Activated CD8-positive, alpha-beta memory T cell treated with anti-CD3 and anti-CD28 coated beads, Interleukin-2, amount 50 U/mL, for 1 hour (primary cell): ENCODE measurements around the gene SPINT3.
"Not testable (repeated sequence)": the region's sequence is repeated elsewhere in the genome, so short reads cannot be mapped to it uniquely, and the experiment has no call there.

ENCODE experiments used
- DNase-seq: peaks from one replicate; pipeline ENCODE4 v3.0.0-alpha.2; 2020; ENCODE audit errors: extremely low read depth

SPINT3 gene

GRCh38 chr20:45502561-45502960, 12.9 kb downstream of the SPINT3 start:
- DNase-seq = no peak

GRCh38 chr20:45501600-45501999, 13.8 kb downstream of the SPINT3 start:
- DNase-seq = no peak

- no peak for DNase-seq
These were observed 15.4 kb downstream of the SPINT3 start for GRCh38 chr20:45500022-45500421.

- no peak for DNase-seq
These were observed 17.4 kb downstream of the SPINT3 start for GRCh38 chr20:45497971-45498494.

- no peak for DNase-seq
These were observed 19.3 kb downstream of the SPINT3 start for GRCh38 chr20:45496166-45496565.

GRCh38 chr20:45495501-45495941, 19.9 kb downstream of the SPINT3 start:
- no peak for DNase-seq

- no peak for DNase-seq
These were observed 26.3 kb downstream of the SPINT3 start for GRCh38 chr20:45489083-45489531.

GRCh38 chr20:45487231-45487635, 28.2 kb downstream of the SPINT3 start:
- no peak for DNase-seq

GRCh38 chr20:45485388-45485787, 30.0 kb downstream of the SPINT3 start:
- no peak for DNase-seq

- DNase-seq = no peak
These were observed 30.7 kb downstream of the SPINT3 start for GRCh38 chr20:45484676-45485075.

GRCh38 chr20:45479822-45480221, 35.6 kb downstream of the SPINT3 start:
- no peak for DNase-seq

GRCh38 chr20:45477530-45478148, 37.8 kb downstream of the SPINT3 start:
- DNase-seq = not testable (repeated sequence)

- not testable (repeated sequence) for DNase-seq
These were observed 43.1 kb downstream of the SPINT3 start for GRCh38 chr20:45472286-45472685.

- DNase-seq = no peak
These were observed 44.5 kb downstream of the SPINT3 start for GRCh38 chr20:45470937-45471336.

GRCh38 chr20:45470262-45470931, 45.0 kb downstream of the SPINT3 start:
- no peak for DNase-seq

- no peak for DNase-seq
These were observed 45.8 kb downstream of the SPINT3 start, which contains the start of gene WFDC2 for GRCh38 chr20:45469336-45470261. TSS of gene WFDC2 (plus strand) at chr20:45469753. CDS start at chr20:45469782, 29 bp downstream.

GRCh38 chr20:45467861-45468260, 47.6 kb downstream of the SPINT3 start:
- DNase-seq = no peak

- no peak for DNase-seq
These were observed 48.2 kb downstream of the SPINT3 start for GRCh38 chr20:45467172-45467571.

GRCh38 chr20:45465491-45466266, 49.7 kb downstream of the SPINT3 start:
- DNase-seq = no peak

- no peak for DNase-seq
These were observed 51.7 kb downstream of the SPINT3 start for GRCh38 chr20:45463709-45464108.
